Panc1 (cell line): ENCODE data around the gene ABCA1. TPM values are rescaled to one million over a fixed set of nuclear protein-coding genes. Genes with fewer than 3 reads are reported as not detected.
A peak's percentile ranks its signal among the peaks of the same experiment; 100 is the strongest.

Experiments used
- ATAC-seq: fragments of 200-7000 bp; cut with Tn5 transposase; 2 replicates; pipeline ENCODE4 v1.9.1; 2020; ENCODE audit warnings: mild to moderate bottlenecking, moderate library complexity
- BruUV-seq: library from RNA; stranded (reverse); fragments of 400-500 nt; replicated peaks from 2 replicates; lab custom pipeline; 2021; lab: Mats Ljungman, UMichigan
- CTCF ChIA-PET: fragments of 300-600 bp; sonication (Branson Sonifier 250); formaldehyde crosslinking; loops from one replicate; lab custom pipeline; 2022; ENCODE audit warnings: antibody characterized with exemption; lab: Charles Lee
- POLR2A ChIA-PET: fragments of 300-600 bp; sonication (Branson Sonifier 250); formaldehyde crosslinking; loops from one replicate; lab custom pipeline; 2022; ENCODE audit warnings: antibody characterized with exemption; lab: Charles Lee
- DNase-seq: peaks from one replicate; pipeline ENCODE4 v3.0.0-alpha.2; 2010; ENCODE audit warnings: low read depth, low spot score
- H3K27ac ChIP-seq: 2 replicates; pipeline ENCODE4 v1.5.1; 2011; ENCODE audit warnings: mild to moderate bottlenecking, low read length, inconsistent platforms
- H3K27me3 ChIP-seq: fragments of 200-500 bp; sonication (Bioruptor generic); 2 replicates; pipeline ENCODE4 v1.6.0; 2014; ENCODE audit warnings: low read length, inconsistent platforms; ENCODE audit not compliant: control insufficient read depth, insufficient read depth
- H3K36me3 ChIP-seq: fragments of 200-500 bp; sonication (Bioruptor generic); 2 replicates; pipeline ENCODE4 v1.5.1; 2014; ENCODE audit warnings: inconsistent platforms, mild to moderate bottlenecking, low read length, moderate library complexity; ENCODE audit not compliant: control insufficient read depth, insufficient read depth
- H3K4me1 ChIP-seq: 2 replicates; pipeline ENCODE4 v1.5.1; 2011; ENCODE audit warnings: inconsistent platforms, mild to moderate bottlenecking, low read length, moderate library complexity; ENCODE audit not compliant: control insufficient read depth, insufficient read depth
- H3K4me3 ChIP-seq, 2 experiments: 2 replicates each; pipeline ENCODE4 v1.5.1; 2011 to 2012; ENCODE audit warnings: low read depth in 2 of 2, low read length in 2 of 2, mild to moderate bottlenecking in 2 of 2, inconsistent platforms in 1 of 2, moderate library complexity in 1 of 2
- H3K9me3 ChIP-seq: fragments of 200-500 bp; sonication (Bioruptor generic); 2 replicates; pipeline ENCODE4 v1.5.1; 2014; ENCODE audit warnings: low read depth, mild to moderate bottlenecking, inconsistent platforms, low read length, moderate library complexity; ENCODE audit not compliant: control insufficient read depth, insufficient read depth
- POLR2AphosphoS5 ChIP-seq: IDR thresholded peaks from 2 replicates; pipeline ENCODE4 v1.6.1; 2012; ENCODE audit warnings: mild to moderate bottlenecking, low read depth, low read length, moderate library complexity
- SIN3A ChIP-seq: IDR thresholded peaks from 2 replicates; pipeline ENCODE4 v1.6.1; 2012; ENCODE audit warnings: low read depth, mild to moderate bottlenecking, low read length, moderate library complexity, borderline replicate concordance; ENCODE audit not compliant: insufficient read depth
- TCF7L2 ChIP-seq: IDR thresholded peaks from 2 replicates; pipeline ENCODE4 v1.6.1; 2011; ENCODE audit warnings: mild to moderate bottlenecking, low read depth, low read length, inconsistent platforms
- in situ Hi-C: cut with HindIII; loops from 2 replicates; pipeline ENCODE4 v1.10.0; 2016; ENCODE audit warnings: low sequenced_read_pairs, low pct_unique_long_range_greater_than_20kb
- intact Hi-C: fragments of 100-400 bp; cut with micrococcal nuclease; formaldehyde crosslinking; loops from one replicate; pipeline ENCODE4 v1.10.0; 2022; ENCODE audit not compliant: unreplicated experiment
- total RNA-seq: library from RNA; stranded (reverse); gene quantifications from one replicate; pipeline ENCODE4 v1.2.1, GENCODE V29; 2021; ENCODE audit not compliant: unreplicated experiment
- TF ChIP-seq, protein P1 (sequence below): fragments of 450-650 bp; IDR thresholded peaks from 2 replicates; pipeline ENCODE4 v1.5.1; 2017; ENCODE audit warnings: mild to moderate bottlenecking
- TF ChIP-seq, protein P2 (sequence below), 2 experiments: IDR thresholded peaks; 2 replicates each; pipeline ENCODE4 v1.6.1; 2011 to 2012; ENCODE audit warnings: low read depth in 2 of 2, control low read depth in 1 of 2, low read length in 1 of 2, mild to moderate bottlenecking in 1 of 2, moderate library complexity in 1 of 2; ENCODE audit not compliant: insufficient read depth in 1 of 2

The ABCA1 gene
- total RNA-seq, 1 experiment from 2014 or later: 2.6 TPM

DNA sequence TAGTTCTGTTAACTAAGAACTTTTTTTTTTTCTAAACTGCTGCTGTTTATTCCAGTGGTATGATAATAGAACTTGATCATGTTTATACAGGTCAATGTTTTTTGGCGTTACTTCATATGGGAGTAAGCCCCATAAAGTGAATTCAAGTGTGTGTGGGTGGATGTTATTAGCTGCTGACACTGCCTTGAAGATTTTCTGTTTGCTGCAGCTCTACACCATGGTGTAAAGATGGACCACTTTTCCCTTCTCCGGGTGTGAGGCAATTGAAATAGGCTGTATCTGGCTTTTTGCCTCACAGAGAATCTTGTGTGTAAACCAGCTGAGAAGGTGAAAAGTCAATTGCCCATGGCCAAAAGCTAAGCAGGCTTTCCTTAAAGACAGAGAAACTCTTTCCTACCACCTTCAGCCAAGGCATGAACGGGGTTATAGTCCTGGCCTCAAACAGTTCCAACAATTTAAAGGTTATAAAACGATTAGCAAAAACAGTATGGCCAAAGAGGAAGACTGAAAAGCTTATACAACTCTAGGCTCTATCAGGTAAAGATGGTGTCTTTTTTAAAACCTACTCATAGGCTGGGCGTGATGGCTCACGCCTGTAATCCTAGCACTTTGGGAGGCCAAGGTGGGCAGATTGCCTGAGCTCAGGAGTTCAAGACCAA lies 33.9 kb upstream of the ABCA1 start:
- in situ Hi-C loops: no loop called here
- Histone ChIP-seq H3K27ac (no peak overlapping the region), H3K36me3 (no peaks in the 10 kb centered on the region), H3K9me3 (no peaks in the 10 kb centered on the region), H3K4me1 (no peaks in the 10 kb centered on the region), H3K4me3 (no peak overlapping the region), H3K27me3 (no peaks in the 10 kb centered on the region)
- TF ChIP-seq, protein P1, sequence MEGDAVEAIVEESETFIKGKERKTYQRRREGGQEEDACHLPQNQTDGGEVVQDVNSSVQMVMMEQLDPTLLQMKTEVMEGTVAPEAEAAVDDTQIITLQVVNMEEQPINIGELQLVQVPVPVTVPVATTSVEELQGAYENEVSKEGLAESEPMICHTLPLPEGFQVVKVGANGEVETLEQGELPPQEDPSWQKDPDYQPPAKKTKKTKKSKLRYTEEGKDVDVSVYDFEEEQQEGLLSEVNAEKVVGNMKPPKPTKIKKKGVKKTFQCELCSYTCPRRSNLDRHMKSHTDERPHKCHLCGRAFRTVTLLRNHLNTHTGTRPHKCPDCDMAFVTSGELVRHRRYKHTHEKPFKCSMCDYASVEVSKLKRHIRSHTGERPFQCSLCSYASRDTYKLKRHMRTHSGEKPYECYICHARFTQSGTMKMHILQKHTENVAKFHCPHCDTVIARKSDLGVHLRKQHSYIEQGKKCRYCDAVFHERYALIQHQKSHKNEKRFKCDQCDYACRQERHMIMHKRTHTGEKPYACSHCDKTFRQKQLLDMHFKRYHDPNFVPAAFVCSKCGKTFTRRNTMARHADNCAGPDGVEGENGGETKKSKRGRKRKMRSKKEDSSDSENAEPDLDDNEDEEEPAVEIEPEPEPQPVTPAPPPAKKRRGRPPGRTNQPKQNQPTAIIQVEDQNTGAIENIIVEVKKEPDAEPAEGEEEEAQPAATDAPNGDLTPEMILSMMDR: no peak
- TF ChIP-seq POLR2AphosphoS5 (no peak), SIN3A (no peak), TCF7L2 (no peak)
- TF ChIP-seq, protein P2, sequence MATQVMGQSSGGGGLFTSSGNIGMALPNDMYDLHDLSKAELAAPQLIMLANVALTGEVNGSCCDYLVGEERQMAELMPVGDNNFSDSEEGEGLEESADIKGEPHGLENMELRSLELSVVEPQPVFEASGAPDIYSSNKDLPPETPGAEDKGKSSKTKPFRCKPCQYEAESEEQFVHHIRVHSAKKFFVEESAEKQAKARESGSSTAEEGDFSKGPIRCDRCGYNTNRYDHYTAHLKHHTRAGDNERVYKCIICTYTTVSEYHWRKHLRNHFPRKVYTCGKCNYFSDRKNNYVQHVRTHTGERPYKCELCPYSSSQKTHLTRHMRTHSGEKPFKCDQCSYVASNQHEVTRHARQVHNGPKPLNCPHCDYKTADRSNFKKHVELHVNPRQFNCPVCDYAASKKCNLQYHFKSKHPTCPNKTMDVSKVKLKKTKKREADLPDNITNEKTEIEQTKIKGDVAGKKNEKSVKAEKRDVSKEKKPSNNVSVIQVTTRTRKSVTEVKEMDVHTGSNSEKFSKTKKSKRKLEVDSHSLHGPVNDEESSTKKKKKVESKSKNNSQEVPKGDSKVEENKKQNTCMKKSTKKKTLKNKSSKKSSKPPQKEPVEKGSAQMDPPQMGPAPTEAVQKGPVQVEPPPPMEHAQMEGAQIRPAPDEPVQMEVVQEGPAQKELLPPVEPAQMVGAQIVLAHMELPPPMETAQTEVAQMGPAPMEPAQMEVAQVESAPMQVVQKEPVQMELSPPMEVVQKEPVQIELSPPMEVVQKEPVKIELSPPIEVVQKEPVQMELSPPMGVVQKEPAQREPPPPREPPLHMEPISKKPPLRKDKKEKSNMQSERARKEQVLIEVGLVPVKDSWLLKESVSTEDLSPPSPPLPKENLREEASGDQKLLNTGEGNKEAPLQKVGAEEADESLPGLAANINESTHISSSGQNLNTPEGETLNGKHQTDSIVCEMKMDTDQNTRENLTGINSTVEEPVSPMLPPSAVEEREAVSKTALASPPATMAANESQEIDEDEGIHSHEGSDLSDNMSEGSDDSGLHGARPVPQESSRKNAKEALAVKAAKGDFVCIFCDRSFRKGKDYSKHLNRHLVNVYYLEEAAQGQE (IDR thresholded peaks at IDR 0.05; ENCODE audit: insufficient read depth in 1 of 2, low read depth in 2 of 2, low read length in 1 of 2): no peak
- no peak for ATAC-seq
- ChIA-PET CTCF (no interaction called here), POLR2A (no interaction called here)
- DNase-seq: no peak
- intact Hi-C loops: no loop called here
- BruUV-seq: no TSS peak

DNA sequence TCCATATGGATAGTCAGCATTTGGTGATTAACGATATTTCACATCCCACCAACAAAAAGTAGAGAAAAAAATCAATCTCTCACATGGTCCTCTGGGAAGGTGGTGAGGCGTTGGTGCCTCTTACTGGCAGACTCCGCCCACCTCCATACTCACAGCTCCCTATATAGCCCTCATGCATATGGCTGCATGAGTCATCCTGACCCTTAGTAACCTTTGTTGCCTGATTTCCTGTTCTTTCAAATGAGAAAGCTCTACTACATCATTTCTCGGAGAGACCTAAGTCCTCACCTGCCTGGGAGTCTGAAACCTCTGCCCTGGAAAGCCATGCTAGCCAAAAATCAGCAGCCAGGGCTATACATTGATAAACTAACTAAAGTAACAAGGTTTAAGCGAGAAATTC lies 33.3 kb upstream of the ABCA1 start:
- peak; percentile 33 for DNase-seq
- Histone ChIP-seq H3K27me3 (no peaks in the 10 kb centered on the region), H3K4me1 (no peaks in the 10 kb centered on the region), H3K27ac (no peak overlapping the region), H3K4me3 (no peak overlapping the region), H3K36me3 (no peaks in the 10 kb centered on the region), H3K9me3 (no peaks in the 10 kb centered on the region)
- intact Hi-C loops: no loop called here
- ChIA-PET POLR2A (no interaction called here), CTCF (no interaction called here)
- TF ChIP-seq, protein P1: no peak
- TF ChIP-seq TCF7L2 (no peak), SIN3A (no peak), POLR2AphosphoS5 (no peak)
- TF ChIP-seq, protein P2 (IDR thresholded peaks at IDR 0.05; ENCODE audit: insufficient read depth in 1 of 2, low read depth in 2 of 2, low read length in 1 of 2): no peak
- in situ Hi-C loops: no loop called here
- no TSS peak for BruUV-seq
- no peak for ATAC-seq
